ENCODE results near the gene PNO1.
A peak's percentile ranks its signal among the peaks of the same experiment; 100 is the strongest.

- TF ChIP-seq POLR2A (IDR thresholded peaks at IDR 0.05) (no peak), CTCF (IDR thresholded peaks at IDR 0.05) (peak in 2 of 6 experiments; percentile 4 to 22)
Measured at GRCh38 chr2:68122680-68122964, 35.1 kb upstream of the PNO1 start.

Measured in adrenal gland (tissue), 5 donors.